GM19468 (cell line): Measurements from ENCODE around the gene CHAF1A.

Experiments
- ATAC-seq: cut with Tn5 transposase; IDR thresholded peaks from one replicate; pipeline ENCODE4 v1.9.1; 2021; ENCODE audit warnings: mild to moderate bottlenecking, moderate library complexity, moderate number of reproducible peaks; ENCODE audit not compliant: unreplicated experiment; ENCODE audit errors: extremely low read depth

Gene CHAF1A

DNA sequence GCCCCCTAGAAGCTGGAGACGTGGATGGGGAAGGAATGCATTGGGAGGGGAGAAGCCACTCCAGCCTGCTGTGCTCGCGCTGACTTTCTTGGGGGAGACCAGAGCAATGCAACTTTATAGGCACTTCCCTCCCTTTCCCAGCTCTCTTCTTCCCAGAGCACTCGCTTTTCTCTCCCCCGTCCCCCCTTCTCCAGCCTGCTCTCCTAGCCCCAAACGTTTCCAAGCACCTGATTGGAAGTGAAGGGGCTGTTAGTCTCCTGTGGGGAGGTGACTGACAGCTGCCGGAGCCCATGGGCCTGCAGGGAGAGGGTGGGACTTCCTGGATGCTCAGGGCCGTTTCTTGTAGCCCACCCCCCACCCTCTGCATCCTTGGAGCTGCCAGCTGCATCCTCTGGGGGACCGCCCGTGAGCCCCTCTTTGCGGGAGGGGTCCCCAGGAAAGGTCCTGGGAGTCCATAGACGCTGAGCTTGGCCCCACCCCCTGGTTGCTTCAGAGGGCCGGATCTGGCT is 72.1 kb downstream of the CHAF1A start:
- no peak for ATAC-seq

DNA sequence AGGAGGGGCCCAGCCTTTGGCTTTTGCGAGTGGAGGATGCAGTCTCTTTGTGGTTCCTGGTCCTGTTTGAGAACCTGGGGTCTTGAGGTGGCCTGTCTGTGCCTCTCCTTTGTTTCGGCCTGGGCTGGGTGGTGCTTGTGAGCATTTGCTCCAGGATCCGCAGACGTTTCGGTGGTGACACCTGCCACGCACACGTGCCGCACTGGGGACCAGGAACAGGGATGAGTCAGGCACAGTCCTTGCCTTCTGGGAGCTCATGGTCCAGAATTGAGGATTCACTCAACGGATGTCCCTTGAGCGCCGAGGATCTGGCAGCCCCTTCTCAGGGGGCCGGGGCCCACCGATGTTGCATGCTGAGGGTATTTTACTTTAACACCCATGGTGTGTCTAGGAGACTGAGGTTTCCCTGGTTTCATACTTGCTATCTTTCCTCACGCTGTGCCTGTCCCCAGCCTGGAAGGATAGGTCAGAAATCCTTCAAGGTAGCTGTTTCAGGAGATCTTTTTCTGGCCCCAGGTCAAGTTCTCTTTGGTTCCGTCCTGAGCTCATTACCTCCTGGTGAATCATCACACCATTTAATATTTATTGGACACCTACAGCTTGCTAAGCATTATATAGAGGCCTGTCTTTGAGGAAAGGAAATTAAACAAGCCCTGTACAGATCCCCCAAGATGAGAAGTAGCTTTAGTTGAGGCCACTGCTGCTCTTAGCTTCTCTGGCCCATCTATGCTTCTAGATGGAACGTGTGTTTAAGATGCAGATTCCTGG is 74.8 kb downstream of the CHAF1A start:
- ATAC-seq = no peak

DNA sequence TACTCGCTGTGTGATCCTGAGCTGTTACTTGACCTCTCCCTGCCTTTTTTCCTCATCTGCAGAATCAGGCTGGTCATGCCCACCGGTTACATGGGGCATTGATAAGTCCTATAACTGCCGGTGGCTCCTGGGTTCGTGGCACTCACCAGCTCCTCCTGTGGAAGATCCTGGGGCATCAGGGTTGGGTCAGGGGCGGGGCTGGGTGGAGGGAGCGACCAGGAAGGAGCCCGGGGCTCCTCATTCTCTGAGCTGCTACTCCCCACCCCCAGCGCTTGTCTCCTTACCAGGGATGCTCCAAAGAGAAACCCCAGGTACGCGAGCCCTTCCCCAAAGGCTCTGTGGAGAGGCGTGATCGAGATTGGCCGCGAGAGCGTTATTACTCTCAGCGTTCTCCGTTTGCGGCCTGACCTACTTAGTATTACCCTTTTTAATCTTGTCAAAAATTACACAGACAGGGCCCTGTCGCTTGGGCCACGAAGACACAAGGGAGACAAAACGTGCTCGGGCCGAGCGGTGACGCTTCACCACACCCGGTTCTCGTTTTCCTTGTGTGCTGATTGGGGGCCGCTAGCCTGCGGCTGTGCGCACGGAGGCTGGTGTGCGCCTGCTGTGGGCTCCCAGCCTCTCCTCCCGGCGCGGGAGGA is 80.4 kb downstream of the CHAF1A start:
- no peak for ATAC-seq

DNA sequence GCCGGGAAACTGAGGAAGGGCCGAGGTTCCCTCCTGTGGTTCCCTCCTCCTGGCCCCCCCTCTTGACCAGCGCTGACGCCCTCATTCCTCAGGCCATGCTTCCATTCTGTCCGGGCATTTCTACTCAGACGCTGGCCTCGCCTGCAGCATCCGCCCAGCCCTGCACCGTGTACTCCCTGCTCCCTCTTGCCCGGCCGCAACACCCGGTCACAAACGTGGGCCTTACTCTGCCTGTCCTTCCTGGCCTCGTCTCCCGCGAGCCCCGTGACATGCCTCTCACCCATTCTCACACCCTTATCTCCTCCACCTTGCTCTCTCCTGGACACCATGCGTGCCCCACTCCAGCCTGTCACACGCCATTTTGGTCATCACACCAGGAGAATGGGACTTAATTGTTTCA is 80.9 kb downstream of the CHAF1A start:
- no peak for ATAC-seq

DNA sequence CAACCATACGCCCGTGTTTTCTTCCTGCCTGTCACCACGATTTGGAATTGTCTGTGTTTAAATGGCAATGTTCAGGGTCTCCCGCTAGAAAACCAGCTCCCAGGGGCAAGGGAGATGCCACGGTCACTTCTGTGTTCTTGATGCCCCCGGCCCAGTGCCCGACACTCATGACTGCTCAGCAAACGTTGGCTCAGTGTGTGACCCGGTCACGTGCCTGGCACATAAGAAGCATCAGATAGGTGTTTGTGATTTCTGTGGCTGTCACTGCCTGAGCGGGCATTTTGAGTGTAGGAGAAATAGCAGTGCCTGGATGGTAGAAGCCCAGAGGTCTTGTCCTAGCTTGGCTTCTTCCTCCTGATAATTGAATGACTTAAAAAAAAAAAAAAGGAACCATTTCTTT is 85.1 kb downstream of the CHAF1A start:
- no peak for ATAC-seq

DNA sequence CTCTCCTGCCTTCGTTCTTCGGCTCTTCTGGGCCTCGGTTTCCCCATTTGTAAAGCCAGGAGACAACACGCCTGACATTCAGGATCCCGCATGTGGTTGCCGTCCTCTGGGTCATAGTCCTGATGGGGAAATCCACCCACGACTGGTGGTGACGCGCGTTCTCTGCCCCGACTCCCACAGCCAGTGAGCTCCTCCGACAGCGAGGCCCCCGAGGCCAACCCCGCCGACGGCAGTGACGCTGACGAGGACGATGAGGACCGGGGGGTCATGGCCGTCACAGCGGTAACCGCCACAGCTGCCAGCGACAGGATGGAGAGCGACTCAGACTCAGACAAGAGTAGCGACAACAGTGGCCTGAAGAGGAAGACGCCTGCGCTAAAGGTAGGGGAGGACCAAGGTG is 86.1 kb downstream of the CHAF1A start:
- ATAC-seq = no peak

DNA sequence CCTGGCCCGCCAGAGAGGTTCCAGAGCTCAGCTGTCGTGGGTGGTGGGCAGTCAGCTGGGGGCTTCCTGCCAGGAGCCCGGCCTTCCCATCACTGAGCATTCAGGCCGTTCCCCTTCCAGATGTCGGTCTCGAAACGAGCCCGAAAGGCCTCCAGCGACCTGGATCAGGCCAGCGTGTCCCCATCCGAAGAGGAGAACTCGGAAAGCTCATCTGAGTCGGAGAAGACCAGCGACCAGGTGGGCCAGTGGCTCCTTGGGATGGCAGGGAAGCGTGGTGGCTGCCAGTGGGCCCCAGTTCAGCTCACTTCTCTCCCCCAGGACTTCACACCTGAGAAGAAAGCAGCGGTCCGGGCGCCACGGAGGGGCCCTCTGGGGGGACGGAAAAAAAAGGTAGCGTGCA is 89.0 kb downstream of the CHAF1A start:
- no peak for ATAC-seq

DNA sequence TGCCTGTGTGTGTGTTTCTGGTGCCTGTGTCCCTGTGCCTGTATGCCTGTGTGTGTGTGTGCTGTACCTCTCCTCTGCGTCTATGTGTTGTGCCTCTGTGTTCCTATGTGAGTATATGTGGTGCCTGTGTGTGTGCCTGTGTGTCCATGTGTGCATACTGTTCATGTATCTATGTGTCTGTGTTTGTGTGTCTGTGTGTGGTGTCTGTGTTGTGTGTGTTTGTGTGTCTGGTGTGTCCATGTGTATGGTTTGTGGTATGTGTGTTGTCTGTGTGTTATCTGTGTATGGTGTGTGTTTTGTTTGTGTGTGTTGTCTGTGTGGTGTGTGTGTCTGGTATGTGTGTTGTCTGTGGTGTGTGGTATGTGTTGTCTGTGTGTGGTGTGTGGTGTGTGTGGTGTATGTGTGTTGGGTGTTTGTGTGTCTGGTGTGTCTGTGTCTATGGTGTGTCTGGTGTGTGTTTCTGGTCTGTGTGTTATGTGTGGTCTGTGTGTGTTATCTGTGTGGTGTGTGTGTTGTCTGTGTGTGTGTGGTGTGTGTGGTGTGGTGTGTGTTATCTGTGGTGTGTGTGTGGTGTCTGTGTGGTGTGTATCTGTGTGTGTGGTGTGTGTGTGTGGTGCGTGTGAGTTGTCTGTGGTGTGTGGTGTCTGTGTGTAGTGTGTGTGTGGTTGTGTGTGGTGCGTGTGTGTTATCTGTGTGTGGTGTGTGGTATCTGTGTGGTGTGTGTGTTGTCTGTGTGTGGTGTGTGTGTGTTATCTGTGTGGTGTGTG is 90.1 kb downstream of the CHAF1A start:
- no peak for ATAC-seq
